22Rv1 (cell line): Measurements from ENCODE around the gene MAP2K4.

ENCODE experiments used
- H3K27ac ChIP-seq: fragments of 450-650 bp; 2 replicates; pipeline ENCODE4 v1.5.1; 2017
- CTCF ChIP-seq: fragments of 450-650 bp; IDR thresholded peaks from 2 replicates; pipeline ENCODE4 v1.5.1; 2017; ENCODE audit warnings: mild to moderate bottlenecking
- ZFX ChIP-seq: fragments of 450-650 bp; IDR thresholded peaks from 2 replicates; pipeline ENCODE4 v1.6.1; 2017; ENCODE audit warnings: antibody characterized with exemption, borderline replicate concordance

Gene MAP2K4

GRCh38 chr17:11990363-11990983 is 30.2 kb upstream of the MAP2K4 start:
- no peak overlapping the region for H3K27ac ChIP-seq
- TF ChIP-seq CTCF: no peak
- TF ChIP-seq ZFX: no peak

- TF ChIP-seq ZFX: no peak
- no peak for TF ChIP-seq CTCF
- no peak overlapping the region for H3K27ac ChIP-seq
Observed at GRCh38 chr17:11991461-11991860, 29.2 kb upstream of the MAP2K4 start.

GRCh38 chr17:11996722-11997146 is 23.9 kb upstream of the MAP2K4 start:
- TF ChIP-seq CTCF: no peak
- TF ChIP-seq ZFX: no peak
- peak overlapping the region; percentile 78 for H3K27ac ChIP-seq

- TF ChIP-seq CTCF: no peak
- no peak for TF ChIP-seq ZFX
- peak within 1 kb of the TSS; percentile 78 for H3K27ac ChIP-seq
Observed at GRCh38 chr17:11997147-11997971, 23.3 kb upstream of the MAP2K4 start, which contains the start of gene ZNF18. Gene ZNF18 (minus strand): TSS chr17:11997475. CDS start chr17:11992829, 4,646 bp downstream.

- peak overlapping the region; percentile 78 for H3K27ac ChIP-seq
- TF ChIP-seq ZFX: no peak
- no peak for TF ChIP-seq CTCF
Observed at GRCh38 chr17:11997972-11998233, 22.8 kb upstream of the MAP2K4 start.

- H3K27ac ChIP-seq: no peak overlapping the region
- TF ChIP-seq CTCF (no peak), ZFX (no peak)
Observed at GRCh38 chr17:11999696-12000095, 21.0 kb upstream of the MAP2K4 start.

- TF ChIP-seq CTCF (no peak), ZFX (no peak)
- H3K27ac ChIP-seq: no peak overlapping the region
Observed at GRCh38 chr17:12007466-12007865, 13.2 kb upstream of the MAP2K4 start.
